Diencephalon (tissue), 1 donor: ENCODE data around the gene OR5P2. TPM values are rescaled to one million over a fixed set of nuclear protein-coding genes. Genes with fewer than 3 reads are reported as not detected.

Experiments
- total RNA-seq: library from RNA; depleted of rRNA; stranded (reverse); fragments of >200 nt; gene quantifications from one replicate; pipeline ENCODE4 v1.2.3, GENCODE V29; 2014

Gene OR5P2
- total RNA-seq = 0.23 TPM

GRCh38 chr11:7796842-7797241 lies at the start of gene OR5P2:
OR5P2 (minus strand) TSS chr11:7796942; CDS start chr11:7796942, 0 bp downstream.

GRCh38 chr11:7830740-7831139 lies 34.0 kb upstream of the OR5P2 start, which contains the start of gene OR5P3:
OR5P3 (minus strand) TSS chr11:7830840.

Other genes starting within 250 kb of the OR5P2 start
- gene CYB5R2, start 123.4 kb downstream of the OR5P2 start, total RNA-seq = 2.5 TPM
- not detected for gene OVCH2, start 90.5 kb downstream of the OR5P2 start, total RNA-seq
- not detected for gene OR5P3, start 33.9 kb upstream of the OR5P2 start, total RNA-seq
- not detected for gene OR10A6, start 134.3 kb upstream of the OR5P2 start, total RNA-seq
- not detected for gene OR10A3, start 144.8 kb upstream of the OR5P2 start, total RNA-seq
- gene NLRP10, start 168.5 kb upstream of the OR5P2 start, total RNA-seq = not detected
- gene EIF3F, start 190.4 kb upstream of the OR5P2 start, total RNA-seq = 167 TPM